ENCODE data around the gene MAP4K3. TPM values are rescaled to one million over a fixed set of nuclear protein-coding genes. Genes with fewer than 3 reads are reported as not detected.
"Not testable (repeated sequence)": the region's sequence is repeated elsewhere in the genome, so short reads cannot be mapped to it uniquely, and the experiment has no call there.

The MAP4K3 gene
- total RNA-seq, 2 donors from 2014 or later: 22.2 to 30.9 TPM

DNA sequence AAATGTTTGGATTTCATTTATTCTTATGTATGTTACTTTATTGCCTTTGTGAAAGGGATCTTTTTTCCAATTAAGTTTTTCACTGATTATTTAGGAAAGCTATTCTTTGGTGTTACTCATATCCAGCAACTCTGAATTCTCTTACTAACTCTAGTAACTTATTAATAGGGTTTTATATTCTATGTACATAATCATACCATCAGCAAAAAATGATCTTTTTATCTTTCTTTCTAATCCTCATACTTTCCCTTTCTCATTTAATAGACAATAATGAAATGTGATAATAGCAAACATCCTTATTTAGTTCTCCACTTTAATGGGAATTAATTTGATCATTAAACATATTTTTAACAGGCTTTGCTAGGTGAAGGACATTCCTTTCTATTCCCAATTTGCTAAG is 181.0 kb downstream of the MAP4K3 start:
- H3K4me3 ChIP-seq: no peak overlapping the region
- H3K27me3 ChIP-seq: no peaks in the 10 kb centered on the region
- peaks cover 6% of the 10 kb centered on the region for H3K36me3 ChIP-seq
- TF ChIP-seq, protein P1, sequence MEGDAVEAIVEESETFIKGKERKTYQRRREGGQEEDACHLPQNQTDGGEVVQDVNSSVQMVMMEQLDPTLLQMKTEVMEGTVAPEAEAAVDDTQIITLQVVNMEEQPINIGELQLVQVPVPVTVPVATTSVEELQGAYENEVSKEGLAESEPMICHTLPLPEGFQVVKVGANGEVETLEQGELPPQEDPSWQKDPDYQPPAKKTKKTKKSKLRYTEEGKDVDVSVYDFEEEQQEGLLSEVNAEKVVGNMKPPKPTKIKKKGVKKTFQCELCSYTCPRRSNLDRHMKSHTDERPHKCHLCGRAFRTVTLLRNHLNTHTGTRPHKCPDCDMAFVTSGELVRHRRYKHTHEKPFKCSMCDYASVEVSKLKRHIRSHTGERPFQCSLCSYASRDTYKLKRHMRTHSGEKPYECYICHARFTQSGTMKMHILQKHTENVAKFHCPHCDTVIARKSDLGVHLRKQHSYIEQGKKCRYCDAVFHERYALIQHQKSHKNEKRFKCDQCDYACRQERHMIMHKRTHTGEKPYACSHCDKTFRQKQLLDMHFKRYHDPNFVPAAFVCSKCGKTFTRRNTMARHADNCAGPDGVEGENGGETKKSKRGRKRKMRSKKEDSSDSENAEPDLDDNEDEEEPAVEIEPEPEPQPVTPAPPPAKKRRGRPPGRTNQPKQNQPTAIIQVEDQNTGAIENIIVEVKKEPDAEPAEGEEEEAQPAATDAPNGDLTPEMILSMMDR (IDR thresholded peaks at IDR 0.05): no peak
- H3K4me1 ChIP-seq: no peaks in the 10 kb centered on the region
- no peak overlapping the region for H3K9ac ChIP-seq (ENCODE audit: low read depth in 2 of 2, low read length in 2 of 2)
- H3K27ac ChIP-seq: no peak overlapping the region
- intact Hi-C loops (cut with DNase I): no loop called here
- no peak for DNase-seq
- no peaks in the 10 kb centered on the region for H3K9me3 ChIP-seq

DNA sequence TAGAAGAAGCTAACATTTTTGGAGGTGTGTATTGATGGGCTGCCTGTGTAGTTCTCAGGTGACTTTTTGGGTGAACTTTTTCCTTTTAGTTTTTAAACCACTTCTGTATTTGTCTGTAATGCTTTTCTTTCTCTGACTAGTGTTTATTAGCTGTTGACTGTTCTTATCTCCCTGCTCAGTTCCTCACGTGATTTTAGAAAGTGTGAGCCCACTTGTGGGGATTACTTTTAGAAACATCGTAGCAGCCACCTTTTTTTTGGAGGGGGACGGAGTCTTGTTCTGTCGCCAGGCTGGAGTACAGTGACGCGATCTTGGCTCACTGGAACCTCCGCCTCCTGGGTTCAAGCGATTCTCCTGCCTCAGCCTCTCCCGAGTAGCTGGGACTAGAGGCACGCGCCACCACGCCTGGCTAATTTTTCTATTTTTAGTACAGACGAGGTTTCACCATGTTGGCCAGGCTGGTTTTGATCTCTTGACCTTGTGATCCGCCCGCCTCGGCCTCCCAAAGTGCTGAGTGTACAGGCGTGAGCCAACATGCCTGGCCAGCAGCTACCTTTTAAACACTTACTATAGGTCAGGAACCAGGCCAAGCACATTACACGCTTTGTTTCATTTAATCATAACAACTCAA is 184.1 kb downstream of the MAP4K3 start:
- H3K27ac ChIP-seq: no peak overlapping the region
- no peak overlapping the region for H3K4me3 ChIP-seq
- no peaks in the 10 kb centered on the region for H3K27me3 ChIP-seq
- H3K9me3 ChIP-seq: no peaks in the 10 kb centered on the region
- H3K9ac ChIP-seq (ENCODE audit: low read depth in 2 of 2, low read length in 2 of 2): no peak overlapping the region
- TF ChIP-seq, protein P1 (IDR thresholded peaks at IDR 0.05): no peak
- H3K4me1 ChIP-seq: no peaks in the 10 kb centered on the region
- intact Hi-C loops (cut with DNase I): no loop called here
- H3K36me3 ChIP-seq: peaks cover 6% of the 10 kb centered on the region
- DNase-seq: no peak

DNA sequence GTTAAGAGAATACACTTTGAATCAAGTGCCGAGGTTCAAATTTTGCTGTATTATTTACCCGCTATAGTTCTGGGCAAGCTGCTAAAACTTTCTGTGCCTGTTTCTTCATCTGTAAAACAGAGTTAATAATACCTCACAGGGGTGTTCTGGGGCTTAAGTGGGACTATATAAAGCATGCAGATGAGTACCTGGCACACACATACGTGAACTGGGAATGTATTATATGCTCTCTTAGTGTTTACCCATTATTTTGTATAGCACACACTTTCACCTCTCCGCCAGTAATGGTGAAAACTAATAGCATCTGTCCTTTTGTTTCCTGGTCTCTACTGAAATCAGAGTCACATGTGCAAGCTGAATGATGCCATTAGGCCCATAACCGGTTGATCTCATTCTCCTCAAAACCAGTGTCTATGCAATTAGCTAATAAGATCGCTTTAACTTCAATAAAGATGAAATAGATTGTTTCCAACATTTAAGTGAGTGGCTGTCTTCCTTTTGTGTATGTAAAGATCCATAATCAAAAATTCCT is 189.5 kb downstream of the MAP4K3 start:
- no peaks in the 10 kb centered on the region for H3K9me3 ChIP-seq
- no peaks in the 10 kb centered on the region for H3K36me3 ChIP-seq
- TF ChIP-seq, protein P1 (IDR thresholded peaks at IDR 0.05): no peak
- DNase-seq: no peak
- H3K4me3 ChIP-seq: no peak overlapping the region
- no peak overlapping the region for H3K27ac ChIP-seq
- no peaks in the 10 kb centered on the region for H3K4me1 ChIP-seq
- intact Hi-C loops (cut with DNase I): no loop called here
- H3K9ac ChIP-seq (ENCODE audit: low read depth in 2 of 2, low read length in 2 of 2): no peak overlapping the region
- no peaks in the 10 kb centered on the region for H3K27me3 ChIP-seq

DNA sequence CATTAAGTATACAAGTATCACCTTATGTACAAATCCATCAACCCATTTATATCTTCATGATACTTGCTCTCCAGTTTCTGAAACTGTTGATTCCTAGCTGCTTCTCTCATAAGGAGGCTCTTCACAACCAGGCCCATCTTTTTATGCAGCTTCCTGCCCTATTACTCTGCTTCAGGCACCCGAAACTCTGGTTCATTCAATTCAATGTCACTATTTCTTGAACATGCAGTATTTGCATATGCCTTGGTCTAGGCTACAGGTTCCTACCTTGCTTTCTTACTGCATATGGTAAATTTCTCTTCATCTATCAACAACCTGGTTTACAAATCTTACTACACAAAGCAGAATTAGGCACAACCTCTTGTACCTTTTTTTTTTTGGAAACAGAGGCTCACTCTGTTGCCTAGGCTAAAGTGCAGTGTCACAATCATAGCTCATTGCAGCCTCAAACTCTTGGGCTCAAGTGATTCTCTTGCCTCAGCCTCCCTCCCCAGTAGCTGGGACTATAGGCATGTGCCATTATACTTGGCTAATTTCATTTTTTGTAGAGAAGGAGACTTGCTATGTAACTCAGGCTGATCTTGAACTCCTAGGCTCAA is 190.6 kb downstream of the MAP4K3 start:
- Histone ChIP-seq H3K27me3 (no peaks in the 10 kb centered on the region), H3K27ac (no peak overlapping the region), H3K9ac (ENCODE audit: low read depth in 2 of 2, low read length in 2 of 2) (no peak overlapping the region), H3K4me3 (no peak overlapping the region), H3K36me3 (no peaks in the 10 kb centered on the region), H3K9me3 (no peaks in the 10 kb centered on the region), H3K4me1 (no peaks in the 10 kb centered on the region)
- intact Hi-C loops (cut with DNase I): no loop called here
- TF ChIP-seq, protein P1 (IDR thresholded peaks at IDR 0.05): no peak
- DNase-seq: no peak

DNA sequence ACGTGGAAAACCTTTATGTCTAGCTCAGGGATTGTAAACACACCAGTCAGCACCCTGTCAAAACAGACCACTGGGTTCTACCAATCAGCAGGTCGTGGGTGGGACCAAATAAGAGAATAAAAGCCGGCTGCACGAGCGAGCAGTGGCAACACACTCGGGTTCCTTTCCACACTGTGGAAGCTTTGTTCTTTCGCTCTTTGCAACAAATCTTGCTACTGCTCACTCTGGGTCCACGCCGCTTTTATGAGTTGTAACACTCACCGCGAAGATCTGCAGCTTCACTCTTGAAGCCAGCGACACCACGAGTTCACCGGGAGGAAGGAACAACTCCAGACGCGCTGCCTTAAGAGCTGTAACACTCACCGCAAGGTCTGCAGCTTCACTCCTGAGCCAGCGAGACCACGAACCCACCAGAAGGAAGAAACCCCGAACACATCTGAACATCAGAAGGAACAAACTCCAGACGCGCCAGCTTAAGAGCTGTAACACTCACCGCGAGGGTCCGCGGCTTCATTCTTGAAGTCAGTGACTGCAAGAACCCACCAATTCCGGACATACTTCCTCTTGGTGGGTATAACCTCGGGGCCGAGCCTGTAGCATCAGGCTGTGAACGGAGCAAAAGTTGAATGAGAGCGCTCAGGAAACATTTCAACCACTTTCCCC is 192.0 kb downstream of the MAP4K3 start:
- H3K27me3 ChIP-seq; H3K36me3 ChIP-seq; H3K4me3 ChIP-seq; intact Hi-C loops (cut with DNase I); H3K9ac ChIP-seq (ENCODE audit: low read depth in 2 of 2, low read length in 2 of 2); DNase-seq; H3K27ac ChIP-seq; H3K9me3 ChIP-seq; H3K4me1 ChIP-seq: not testable (repeated sequence)

DNA sequence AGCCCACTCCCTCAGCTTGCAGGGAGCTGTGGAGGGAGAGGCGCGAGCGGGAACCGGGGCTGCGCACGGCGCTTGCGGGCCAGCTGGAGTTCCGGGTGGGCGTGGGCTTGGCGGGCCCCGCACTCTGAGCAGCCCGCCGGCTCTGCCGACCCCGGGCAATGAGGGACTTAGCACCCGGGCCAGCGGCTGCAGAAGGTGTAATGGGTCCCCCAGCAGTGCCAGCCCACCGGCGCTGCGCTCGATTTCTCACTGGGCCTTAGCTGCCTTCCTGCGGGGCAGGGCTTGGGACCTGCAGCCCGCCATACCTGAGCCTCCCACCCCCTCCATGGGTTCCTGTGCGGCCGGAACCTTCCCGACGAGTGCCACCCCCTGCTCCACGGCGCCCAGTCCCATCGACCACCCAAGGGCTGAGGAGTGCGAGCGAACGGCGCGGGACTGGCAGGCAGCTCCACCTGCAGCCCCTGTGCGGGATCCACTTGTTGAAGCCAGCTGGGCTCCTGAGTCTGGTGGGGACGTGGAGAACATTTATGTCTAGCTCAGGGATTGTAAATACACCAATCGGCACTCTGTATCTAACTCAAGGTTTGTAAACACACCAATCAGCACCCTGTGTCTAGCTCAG is 192.7 kb downstream of the MAP4K3 start:
- H3K27me3 ChIP-seq; DNase-seq; H3K4me1 ChIP-seq; H3K4me3 ChIP-seq; intact Hi-C loops (cut with DNase I); H3K9me3 ChIP-seq; H3K36me3 ChIP-seq; H3K9ac ChIP-seq (ENCODE audit: low read depth in 2 of 2, low read length in 2 of 2); H3K27ac ChIP-seq: not testable (repeated sequence)

All from colonic mucosa (tissue), 4 donors.